Activated naive CD8-positive, alpha-beta T cell treated with anti-CD3 and anti-CD28 coated beads, Interleukin-2, amount 10 ng/mL, durations not matched to agents 7 days and 5 days (primary cell): ENCODE results near the gene THPO. TPM values are rescaled to one million over a fixed set of nuclear protein-coding genes. Genes with fewer than 3 reads are reported as not detected.

Source experiments
- ATAC-seq: fragments of 150-1000 bp; cut with Tn5 transposase; one replicate; pipeline ENCODE4 v1.10.0; 2021; ENCODE audit warnings: low read depth, moderate library complexity
- POLR2A ChIA-PET: fragments of 350-600 bp; sonication (Branson Sonifier 250); formaldehyde crosslinking; loops from one replicate; lab custom pipeline; 2021; ENCODE audit warnings: antibody characterized with exemption; lab: Charles Lee
- DNase-seq: peaks from one replicate; pipeline ENCODE4 v3.0.0; 2021
- H3K27ac Mint-ChIP-seq: one replicate; pipeline ENCODE4 v1.8.0; 2022; ENCODE audit warnings: mild to moderate bottlenecking, mixed read lengths
- H3K27me3 Mint-ChIP-seq: one replicate; pipeline ENCODE4 v1.8.0; 2022; ENCODE audit warnings: mild to moderate bottlenecking, moderate library complexity, mixed read lengths
- H3K36me3 Mint-ChIP-seq: one replicate; pipeline ENCODE4 v1.8.0; 2021; ENCODE audit warnings: mild to moderate bottlenecking, mixed read lengths
- H3K4me1 Mint-ChIP-seq: one replicate; pipeline ENCODE4 v1.8.0; 2021; ENCODE audit warnings: mixed read lengths
- H3K4me3 Mint-ChIP-seq: one replicate; pipeline ENCODE4 v1.8.0; 2022; ENCODE audit warnings: mild to moderate bottlenecking, moderate library complexity, mixed read lengths
- H3K9me3 Mint-ChIP-seq: one replicate; pipeline ENCODE4 v1.8.0; 2021; ENCODE audit warnings: mixed read lengths
- total RNA-seq, 2 experiments: library from RNA; stranded (reverse); gene quantifications; one replicate each; pipeline ENCODE4 v1.2.3, GENCODE V29; 2021

THPO gene
- total RNA-seq, 2 experiments from 2014 or later: not detected

GRCh38 chr3:184380627-184381260, 2.7 kb upstream of the THPO start:
- no peaks in the 10 kb centered on the region for H3K36me3 Mint-ChIP-seq
- no peak overlapping the region for H3K27ac Mint-ChIP-seq
- ATAC-seq: peak; percentile 23
- H3K27me3 Mint-ChIP-seq: peaks cover 49% of the 10 kb centered on the region
- H3K4me3 Mint-ChIP-seq: no peak overlapping the region
- H3K4me1 Mint-ChIP-seq: peaks cover 4% of the 10 kb centered on the region
- no peaks in the 10 kb centered on the region for H3K9me3 Mint-ChIP-seq
- no peak for DNase-seq
- POLR2A ChIA-PET: no interaction called here

GRCh38 chr3:184380185-184380626, 2.2 kb upstream of the THPO start:
- Mint-ChIP-seq H3K9me3 (no peaks in the 10 kb centered on the region), H3K4me3 (no peak overlapping the region), H3K27me3 (peaks cover 50% of the 10 kb centered on the region), H3K36me3 (no peaks in the 10 kb centered on the region), H3K4me1 (peaks cover 4% of the 10 kb centered on the region), H3K27ac (no peak overlapping the region)
- DNase-seq (no peak), ATAC-seq (peak; percentile 24)
- POLR2A ChIA-PET: no interaction called here

GRCh38 chr3:184379358-184380184, 1.6 kb upstream of the THPO start, which contains the start of gene CHRD:
CHRD (plus strand) TSS chr3:184380054; CDS start chr3:184380319, 265 bp downstream.
- ATAC-seq (no peak), DNase-seq (no peak)
- H3K27ac Mint-ChIP-seq: no peak within 1 kb of the TSS
- H3K27me3 Mint-ChIP-seq: peaks cover 52% of the 10 kb centered on the region
- peak within 1 kb of the TSS; percentile 44 for H3K4me3 Mint-ChIP-seq
- H3K36me3 Mint-ChIP-seq: no peaks in the 10 kb centered on the region
- peaks cover 4% of the 10 kb centered on the region for H3K4me1 Mint-ChIP-seq
- H3K9me3 Mint-ChIP-seq: no peaks in the 10 kb centered on the region
- POLR2A ChIA-PET: no interaction called here

- Mint-ChIP-seq H3K4me3 (no peak overlapping the region), H3K4me1 (peaks cover 4% of the 10 kb centered on the region), H3K36me3 (no peaks in the 10 kb centered on the region), H3K27ac (no peak overlapping the region), H3K27me3 (peaks cover 52% of the 10 kb centered on the region), H3K9me3 (no peaks in the 10 kb centered on the region)
- POLR2A ChIA-PET: no interaction called here
- ATAC-seq (no peak), DNase-seq (no peak)
Measured at GRCh38 chr3:184378651-184379357, 797 bp upstream of the THPO start.

GRCh38 chr3:184377374-184377773, 633 bp downstream of the THPO start:
- Mint-ChIP-seq H3K9me3 (no peaks in the 10 kb centered on the region), H3K36me3 (no peaks in the 10 kb centered on the region), H3K27me3 (peaks cover 47% of the 10 kb centered on the region), H3K4me1 (peaks cover 4% of the 10 kb centered on the region), H3K4me3 (no peak overlapping the region), H3K27ac (no peak overlapping the region)
- DNase-seq (no peak), ATAC-seq (no peak)
- POLR2A ChIA-PET: no interaction called here

- POLR2A ChIA-PET: no interaction called here
- ATAC-seq (no peak), DNase-seq (no peak)
- H3K36me3 Mint-ChIP-seq: no peaks in the 10 kb centered on the region
- no peak overlapping the region for H3K4me3 Mint-ChIP-seq
- peaks cover 35% of the 10 kb centered on the region for H3K27me3 Mint-ChIP-seq
- no peak overlapping the region for H3K27ac Mint-ChIP-seq
- peaks cover 7% of the 10 kb centered on the region for H3K4me1 Mint-ChIP-seq
- no peaks in the 10 kb centered on the region for H3K9me3 Mint-ChIP-seq
Measured at GRCh38 chr3:184375747-184376461, 2.1 kb downstream of the THPO start.

- peaks cover 21% of the 10 kb centered on the region for H3K27me3 Mint-ChIP-seq
- no peaks in the 10 kb centered on the region for H3K9me3 Mint-ChIP-seq
- ATAC-seq (no peak), DNase-seq (no peak)
- no peak overlapping the region for H3K4me3 Mint-ChIP-seq
- H3K27ac Mint-ChIP-seq: no peak overlapping the region
- H3K4me1 Mint-ChIP-seq: peaks cover 6% of the 10 kb centered on the region
- peaks cover 5% of the 10 kb centered on the region for H3K36me3 Mint-ChIP-seq
- POLR2A ChIA-PET: no interaction called here
Measured at GRCh38 chr3:184373422-184373821, 4.6 kb downstream of the THPO start.

GRCh38 chr3:184372911-184373310, 5.1 kb downstream of the THPO start:
- no peak overlapping the region for H3K27ac Mint-ChIP-seq
- ATAC-seq (no peak), DNase-seq (no peak)
- peaks cover 7% of the 10 kb centered on the region for H3K4me1 Mint-ChIP-seq
- POLR2A ChIA-PET: no interaction called here
- H3K4me3 Mint-ChIP-seq: no peak overlapping the region
- H3K9me3 Mint-ChIP-seq: no peaks in the 10 kb centered on the region
- peaks cover 6% of the 10 kb centered on the region for H3K36me3 Mint-ChIP-seq
- peaks cover 16% of the 10 kb centered on the region for H3K27me3 Mint-ChIP-seq

- POLR2A ChIA-PET: interaction anchor here (1.1 to 1.3 kb wide), 2 partner anchors 143 to 168 kb away, joined by 6 to 8 read pairs; no protein-coding TSS in a partner anchor
- no peaks in the 10 kb centered on the region for H3K9me3 Mint-ChIP-seq
- H3K27me3 Mint-ChIP-seq: peaks cover 11% of the 10 kb centered on the region
- ATAC-seq: no peak
- no peak overlapping the region for H3K4me3 Mint-ChIP-seq
- no peak for DNase-seq
- H3K27ac Mint-ChIP-seq: no peak overlapping the region
- peaks cover 8% of the 10 kb centered on the region for H3K4me1 Mint-ChIP-seq
- peaks cover 10% of the 10 kb centered on the region for H3K36me3 Mint-ChIP-seq
Measured at GRCh38 chr3:184372296-184372821, 5.6 kb downstream of the THPO start.

GRCh38 chr3:184371570-184372018, 6.4 kb downstream of the THPO start:
- POLR2A ChIA-PET: interaction anchor here (0.5 to 1.3 kb wide), 4 partner anchors 9 to 197 kb away, joined by 3 to 8 read pairs (median 4); no protein-coding TSS in a partner anchor
- peak; percentile 96 for ATAC-seq
- peak; percentile 63 for DNase-seq
- Mint-ChIP-seq H3K4me1 (peaks cover 11% of the 10 kb centered on the region), H3K9me3 (no peaks in the 10 kb centered on the region), H3K36me3 (peaks cover 14% of the 10 kb centered on the region), H3K4me3 (no peak overlapping the region), H3K27me3 (peaks cover 10% of the 10 kb centered on the region), H3K27ac (no peak overlapping the region)

- no peaks in the 10 kb centered on the region for H3K9me3 Mint-ChIP-seq
- H3K27me3 Mint-ChIP-seq: peaks cover 2% of the 10 kb centered on the region
- ATAC-seq: no peak
- POLR2A ChIA-PET: no interaction called here
- no peak overlapping the region for H3K4me3 Mint-ChIP-seq
- peaks cover 26% of the 10 kb centered on the region for H3K36me3 Mint-ChIP-seq
- no peak for DNase-seq
- H3K4me1 Mint-ChIP-seq: peaks cover 23% of the 10 kb centered on the region
- no peak overlapping the region for H3K27ac Mint-ChIP-seq
Measured at GRCh38 chr3:184368586-184369183, 9.3 kb downstream of the THPO start.

GRCh38 chr3:184368116-184368515, 9.9 kb downstream of the THPO start:
- no peaks in the 10 kb centered on the region for H3K9me3 Mint-ChIP-seq
- POLR2A ChIA-PET: interaction anchor here (0.5 kb wide), 1 partner anchor 11 kb away, joined by 4 read pairs; no protein-coding TSS in a partner anchor
- H3K4me3 Mint-ChIP-seq: no peak overlapping the region
- H3K36me3 Mint-ChIP-seq: peaks cover 28% of the 10 kb centered on the region
- H3K4me1 Mint-ChIP-seq: peaks cover 26% of the 10 kb centered on the region
- peaks cover 2% of the 10 kb centered on the region for H3K27me3 Mint-ChIP-seq
- no peak for DNase-seq
- ATAC-seq: no peak
- H3K27ac Mint-ChIP-seq: no peak overlapping the region
